ENCODE measurements around the gene PGF.
"Not testable (repeated sequence)": the region's sequence is repeated elsewhere in the genome, so short reads cannot be mapped to it uniquely, and the experiment has no call there.

The PGF gene

DNA sequence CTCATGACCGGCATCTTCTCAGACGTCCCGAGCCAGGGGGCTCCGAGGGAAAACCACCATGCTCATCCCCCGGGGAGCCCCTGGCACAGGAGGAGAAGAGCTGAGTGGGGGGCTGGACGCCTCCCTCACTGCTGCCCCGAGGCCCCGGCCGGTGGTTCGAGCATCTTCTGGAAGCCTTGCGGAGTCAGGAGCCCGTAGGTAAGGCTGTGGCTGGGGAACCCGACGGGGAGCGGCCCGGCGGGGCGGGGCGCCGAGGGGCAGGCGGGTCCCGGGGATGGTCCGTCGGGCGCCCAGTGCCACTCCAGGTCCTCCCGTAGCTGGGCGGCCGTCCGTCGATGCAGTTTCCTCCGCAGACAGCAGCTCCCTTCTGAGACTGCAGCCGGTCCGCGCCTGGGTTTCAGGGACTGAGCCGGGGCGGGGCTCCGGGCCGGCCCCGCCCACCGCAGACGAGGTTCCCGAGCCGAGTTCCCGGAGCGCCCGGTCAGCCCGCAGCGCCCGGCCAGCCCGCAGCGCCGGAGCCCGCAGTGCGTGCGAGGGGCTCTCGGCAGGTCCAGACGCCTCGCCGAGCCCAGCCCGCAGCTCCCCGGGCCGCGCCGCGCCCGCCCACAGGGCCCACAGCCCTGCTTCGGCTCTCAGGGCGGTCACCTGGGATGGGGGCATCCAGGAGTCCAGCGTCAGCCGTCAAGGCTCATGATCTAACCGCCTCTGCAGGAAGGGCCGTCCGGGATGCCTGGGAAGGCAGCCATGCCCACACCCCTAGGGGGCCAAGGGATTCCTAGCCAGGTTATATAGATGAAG is at the start of gene PGF:
Gene PGF, minus strand, starts transcription at position 369 of the 798 bp plus-strand sequence. Its CDS starts 355 bp downstream, at position 14.
- in situ Hi-C loops (cut with MboI; ENCODE audit: low sequenced_read_pairs), result no loop called here

DNA sequence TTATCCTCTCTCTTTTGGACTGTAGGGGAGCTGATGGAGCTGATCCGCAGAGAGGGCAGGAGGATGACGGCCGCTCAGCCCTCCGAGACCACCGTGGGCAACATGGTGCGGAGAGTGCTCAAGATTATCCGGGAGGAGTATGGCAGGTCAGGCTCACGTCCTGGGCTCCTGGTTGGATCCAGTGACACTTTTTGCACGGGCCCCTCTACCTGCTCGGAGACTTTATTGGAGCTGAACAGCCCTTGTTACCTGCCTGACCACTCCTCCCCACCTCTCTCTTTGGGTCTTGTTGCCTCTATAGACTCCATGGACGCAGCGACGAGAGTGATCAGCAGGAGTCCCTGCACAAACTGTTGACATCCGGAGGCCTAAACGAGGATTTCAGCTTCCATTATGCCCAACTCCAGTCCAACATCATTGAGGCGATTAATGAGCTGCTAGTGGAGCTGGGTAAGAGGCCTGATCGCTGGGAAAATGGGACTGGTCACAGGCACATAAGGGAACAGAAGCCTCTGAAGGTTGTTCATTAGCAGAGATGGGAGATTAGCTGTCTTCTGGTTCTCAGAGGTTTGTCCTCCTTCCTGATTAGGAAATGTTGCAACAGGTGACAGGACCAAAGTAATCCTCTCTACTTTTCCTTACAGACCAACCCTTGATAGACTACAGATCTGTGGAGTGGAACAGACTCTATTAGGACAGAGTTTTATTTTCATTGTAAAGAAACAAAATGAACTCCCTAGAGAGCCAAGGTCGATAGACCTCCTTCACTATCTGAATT is 48.0 kb upstream of the PGF start:
- in situ Hi-C loops (cut with MboI; ENCODE audit: low sequenced_read_pairs), result no loop called here

DNA sequence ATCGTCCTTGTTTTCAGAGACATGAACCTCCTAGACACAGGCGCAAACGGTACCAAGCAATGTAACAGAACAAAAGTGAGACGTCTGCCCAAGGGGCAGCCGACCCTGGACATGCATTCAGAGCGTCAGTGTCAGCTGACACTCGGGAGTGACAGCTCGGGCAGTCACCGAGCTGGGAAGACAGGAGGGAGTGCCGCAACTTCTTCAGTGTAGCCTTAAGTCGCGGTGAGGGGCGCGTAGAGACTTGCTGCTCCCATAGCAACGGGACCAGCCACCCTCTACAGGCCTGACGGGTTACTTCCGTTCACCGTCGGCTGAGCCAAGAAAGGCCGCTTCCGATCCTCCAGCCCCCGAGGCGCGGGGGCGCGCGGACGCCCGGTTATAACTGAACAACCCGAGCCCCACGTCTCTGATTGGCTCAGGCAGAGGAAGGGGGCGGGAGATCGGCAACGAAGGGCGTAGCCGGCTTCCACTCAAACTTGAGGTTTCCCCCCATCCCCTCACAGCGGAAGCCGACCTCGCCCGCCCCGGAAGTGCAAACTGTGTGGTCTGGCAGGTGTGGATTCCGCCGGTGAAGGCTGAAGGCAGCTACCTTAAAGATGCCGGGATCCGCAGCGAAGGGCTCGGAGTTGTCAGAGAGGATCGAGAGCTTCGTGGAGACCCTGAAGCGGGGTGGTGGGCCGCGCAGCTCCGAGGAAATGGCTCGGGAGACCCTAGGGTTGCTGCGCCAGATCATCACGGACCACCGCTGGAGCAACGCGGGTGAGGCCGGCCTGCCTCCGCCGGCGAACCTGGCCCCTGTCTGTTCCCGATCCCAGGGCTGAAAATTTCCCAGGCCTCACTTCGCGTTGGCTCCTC is 47.2 kb upstream of the PGF start, which contains the start of gene EIF2B2:
Gene EIF2B2, plus strand, starts transcription at position 530 of the 858 bp plus-strand sequence. Its CDS starts 70 bp downstream, at position 600.
- in situ Hi-C loops (cut with MboI; ENCODE audit: low sequenced_read_pairs), result no loop called here

DNA sequence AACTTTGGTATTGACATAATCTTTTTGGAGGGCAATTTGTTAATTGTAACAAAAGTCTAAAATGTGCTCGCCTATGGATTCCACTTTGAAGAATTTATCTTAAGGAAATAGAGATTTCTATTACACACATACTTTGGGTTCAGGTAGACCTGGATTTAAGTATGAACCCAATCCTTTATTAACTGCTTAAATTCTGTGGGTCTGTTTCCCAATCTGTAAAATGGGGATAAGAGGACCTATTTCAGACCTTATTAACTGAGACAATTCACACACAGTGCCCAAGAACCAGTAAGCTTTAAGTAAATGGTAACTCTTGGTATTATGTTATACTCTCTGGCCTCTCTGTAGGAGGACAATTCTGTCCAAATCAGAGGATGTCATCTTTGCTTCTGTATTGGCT is 46.5 kb upstream of the PGF start:
- in situ Hi-C loops (cut with MboI; ENCODE audit: low sequenced_read_pairs), result no loop called here

DNA sequence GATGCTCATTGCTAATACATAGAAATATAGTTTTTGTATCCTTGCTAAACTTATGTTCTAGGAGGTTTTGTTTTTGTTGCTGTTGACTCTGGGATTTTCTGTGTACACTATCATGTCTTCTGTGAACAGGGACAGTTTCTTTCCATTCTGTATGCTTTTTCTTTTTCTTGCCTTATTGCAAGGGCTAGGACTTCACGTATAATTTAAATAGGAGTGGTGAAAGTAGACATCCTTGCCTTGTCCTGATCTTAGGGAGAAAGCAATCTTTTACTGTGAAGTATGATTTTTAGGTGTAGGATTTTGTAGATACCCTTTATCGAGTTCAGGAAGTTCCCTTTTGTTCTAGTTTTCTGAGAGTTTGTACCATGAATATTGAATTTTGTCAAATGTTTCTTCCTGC is 45.9 kb upstream of the PGF start:
- in situ Hi-C loops (cut with MboI; ENCODE audit: low sequenced_read_pairs), result no loop called here

- in situ Hi-C loops (cut with MboI; ENCODE audit: low sequenced_read_pairs), result not testable (repeated sequence)
Measured at GRCh38 chr14:74995781-74996180, 40.4 kb upstream of the PGF start.

DNA sequence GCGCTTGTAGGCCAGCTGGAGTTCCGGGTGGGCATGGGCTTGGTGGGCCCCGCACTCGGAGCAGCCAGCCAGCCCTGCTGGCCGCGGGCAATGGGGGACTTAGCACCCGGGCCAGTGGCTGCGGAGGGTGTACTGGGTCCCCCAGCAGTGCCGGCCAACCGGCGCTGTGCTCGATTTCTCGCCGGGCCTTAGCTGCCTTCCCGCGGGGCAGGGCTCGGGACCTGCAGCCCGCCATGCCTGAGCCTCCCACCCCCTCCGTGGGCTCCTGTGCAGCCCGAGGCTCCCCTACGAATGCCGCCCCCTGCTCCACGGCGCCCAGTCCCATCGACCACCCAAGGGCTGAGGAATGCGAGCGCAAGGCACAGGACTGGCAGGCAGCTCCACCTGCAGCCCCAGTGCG is 38.8 kb upstream of the PGF start:
- in situ Hi-C loops (cut with MboI; ENCODE audit: low sequenced_read_pairs), result not testable (repeated sequence)

- in situ Hi-C loops (cut with MboI; ENCODE audit: low sequenced_read_pairs), result no loop called here
Measured at GRCh38 chr14:74988993-74989392, 33.6 kb upstream of the PGF start.

DNA sequence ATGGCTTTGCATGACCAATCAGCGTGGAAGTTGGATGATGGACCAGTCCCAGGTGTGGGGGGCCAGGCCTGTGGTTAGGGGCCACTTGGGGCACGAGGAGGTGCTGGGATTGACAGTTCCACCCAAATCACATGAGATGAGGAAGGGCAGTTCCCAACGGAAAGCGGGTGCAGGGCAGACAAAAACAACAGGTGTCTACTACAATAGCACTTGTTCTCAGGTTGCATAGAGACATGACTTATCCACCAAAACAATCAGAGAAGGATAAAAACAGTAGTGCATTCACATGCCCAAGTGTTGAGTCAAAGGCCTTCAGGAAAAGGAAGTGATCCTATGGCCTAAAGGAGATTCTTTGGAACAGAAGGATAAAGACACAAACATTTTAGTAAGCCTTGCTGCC is 32.7 kb upstream of the PGF start:
- in situ Hi-C loops (cut with MboI; ENCODE audit: low sequenced_read_pairs), result no loop called here

DNA sequence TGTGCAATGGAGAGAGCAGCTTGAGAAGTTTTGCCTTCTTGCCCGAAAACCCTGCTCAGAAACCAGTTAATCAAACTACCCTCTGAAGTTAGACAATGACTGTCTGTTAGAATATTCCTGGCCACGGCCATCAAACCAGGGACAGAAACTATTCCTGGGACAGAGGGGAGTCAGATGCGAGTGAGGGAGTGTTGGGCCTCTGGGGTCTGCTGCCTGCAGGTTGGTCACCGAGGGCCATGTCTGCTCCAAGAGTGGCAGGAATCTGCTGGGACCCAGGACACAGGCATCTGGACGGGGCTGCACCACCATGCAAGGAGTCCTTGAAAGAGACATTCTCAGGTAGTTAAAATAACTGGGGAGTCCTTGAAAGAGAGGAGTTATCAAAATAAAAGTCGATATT is 30.4 kb upstream of the PGF start:
- in situ Hi-C loops (cut with MboI; ENCODE audit: low sequenced_read_pairs), result no loop called here

GRCh38 chr14:74985028-74985310 is 29.6 kb upstream of the PGF start:
- in situ Hi-C loops (cut with MboI; ENCODE audit: low sequenced_read_pairs), result no loop called here

- in situ Hi-C loops (cut with MboI; ENCODE audit: low sequenced_read_pairs), result no loop called here
Measured at GRCh38 chr14:74984236-74985027, 29.0 kb upstream of the PGF start.

DNA sequence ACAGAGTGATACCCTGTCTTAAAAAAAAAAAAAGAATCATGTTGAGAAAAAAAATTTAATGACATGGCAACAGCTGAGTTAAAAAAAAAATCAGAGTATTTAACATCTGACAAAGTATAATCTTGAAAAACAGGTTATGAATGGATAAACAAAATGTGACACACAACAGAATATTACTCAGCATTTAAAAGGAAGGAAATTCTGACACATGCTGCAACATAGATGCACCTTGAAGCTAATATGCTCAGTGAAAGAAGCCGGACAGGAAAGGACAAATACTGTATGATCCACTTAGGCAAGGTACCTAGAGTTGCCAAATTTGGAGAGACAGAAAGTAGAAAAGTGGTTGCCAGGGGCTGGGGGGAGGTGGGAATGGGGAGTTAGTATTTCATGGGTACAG is 27.9 kb upstream of the PGF start:
- in situ Hi-C loops (cut with MboI; ENCODE audit: low sequenced_read_pairs), result no loop called here

GRCh38 chr14:74982661-74983060 is 27.3 kb upstream of the PGF start:
- in situ Hi-C loops (cut with MboI; ENCODE audit: low sequenced_read_pairs), result no loop called here

DNA sequence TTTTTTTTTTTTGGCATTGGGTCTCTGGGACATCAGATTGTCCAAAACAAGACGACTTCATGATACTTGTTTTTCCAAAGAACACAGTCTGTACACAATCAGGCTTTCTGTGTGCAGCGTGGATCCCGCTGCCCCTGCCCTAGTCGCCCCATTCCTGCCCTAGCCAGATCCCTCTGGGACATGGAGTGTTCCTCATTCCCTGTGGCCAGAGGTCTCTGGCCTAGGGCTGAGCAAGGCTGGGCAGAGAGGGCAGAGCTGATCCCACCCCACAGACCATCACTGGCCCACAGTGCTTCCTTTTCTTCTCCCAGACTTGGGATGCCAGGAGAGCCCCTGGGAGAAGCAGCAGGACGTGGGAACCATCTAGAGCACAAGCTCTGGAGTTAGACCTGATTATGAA is 26.4 kb upstream of the PGF start:
- in situ Hi-C loops (cut with MboI; ENCODE audit: low sequenced_read_pairs), result no loop called here

GRCh38 chr14:74981462-74981782 is 26.0 kb upstream of the PGF start:
- in situ Hi-C loops (cut with MboI; ENCODE audit: low sequenced_read_pairs), result no loop called here

DNA sequence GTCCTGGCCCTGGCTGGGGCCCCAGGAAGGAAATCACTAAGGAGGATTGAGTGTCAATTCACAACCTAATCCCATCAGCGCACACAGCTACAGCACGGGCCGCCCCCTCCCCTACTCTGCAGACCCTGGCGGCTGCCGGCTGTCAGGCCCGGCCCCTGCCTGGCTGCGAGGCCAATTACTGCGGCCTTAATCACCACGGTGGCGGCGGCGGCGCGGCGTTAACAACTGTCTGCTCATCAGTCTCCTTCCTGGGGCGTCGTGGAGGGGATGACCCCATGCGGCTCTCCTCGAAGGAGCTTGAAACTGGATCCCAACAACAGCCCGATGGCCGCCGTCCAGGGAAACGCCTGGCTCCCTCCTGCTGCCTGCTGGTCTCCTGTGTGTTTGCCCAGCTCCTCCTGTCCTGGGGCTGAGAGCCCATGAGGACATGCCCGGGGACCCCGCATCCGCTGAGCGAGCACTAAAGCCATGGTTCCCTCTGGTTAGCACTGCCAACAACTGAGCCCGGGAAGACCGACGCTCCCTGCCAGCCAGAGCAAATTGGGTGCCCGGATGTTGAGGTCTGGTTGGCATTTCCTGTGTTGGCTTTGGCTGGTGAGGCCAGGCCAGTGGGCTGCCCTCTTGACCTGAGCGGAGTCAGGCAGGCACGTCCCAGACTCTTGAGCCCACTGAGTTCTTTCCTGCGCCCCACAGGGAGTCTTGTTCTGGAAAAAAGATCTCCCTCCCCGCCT is 25.5 kb upstream of the PGF start:
- in situ Hi-C loops (cut with MboI; ENCODE audit: low sequenced_read_pairs), result no loop called here

GRCh38 chr14:74980398-74980730 is 25.0 kb upstream of the PGF start:
- in situ Hi-C loops (cut with MboI; ENCODE audit: low sequenced_read_pairs), result no loop called here

DNA sequence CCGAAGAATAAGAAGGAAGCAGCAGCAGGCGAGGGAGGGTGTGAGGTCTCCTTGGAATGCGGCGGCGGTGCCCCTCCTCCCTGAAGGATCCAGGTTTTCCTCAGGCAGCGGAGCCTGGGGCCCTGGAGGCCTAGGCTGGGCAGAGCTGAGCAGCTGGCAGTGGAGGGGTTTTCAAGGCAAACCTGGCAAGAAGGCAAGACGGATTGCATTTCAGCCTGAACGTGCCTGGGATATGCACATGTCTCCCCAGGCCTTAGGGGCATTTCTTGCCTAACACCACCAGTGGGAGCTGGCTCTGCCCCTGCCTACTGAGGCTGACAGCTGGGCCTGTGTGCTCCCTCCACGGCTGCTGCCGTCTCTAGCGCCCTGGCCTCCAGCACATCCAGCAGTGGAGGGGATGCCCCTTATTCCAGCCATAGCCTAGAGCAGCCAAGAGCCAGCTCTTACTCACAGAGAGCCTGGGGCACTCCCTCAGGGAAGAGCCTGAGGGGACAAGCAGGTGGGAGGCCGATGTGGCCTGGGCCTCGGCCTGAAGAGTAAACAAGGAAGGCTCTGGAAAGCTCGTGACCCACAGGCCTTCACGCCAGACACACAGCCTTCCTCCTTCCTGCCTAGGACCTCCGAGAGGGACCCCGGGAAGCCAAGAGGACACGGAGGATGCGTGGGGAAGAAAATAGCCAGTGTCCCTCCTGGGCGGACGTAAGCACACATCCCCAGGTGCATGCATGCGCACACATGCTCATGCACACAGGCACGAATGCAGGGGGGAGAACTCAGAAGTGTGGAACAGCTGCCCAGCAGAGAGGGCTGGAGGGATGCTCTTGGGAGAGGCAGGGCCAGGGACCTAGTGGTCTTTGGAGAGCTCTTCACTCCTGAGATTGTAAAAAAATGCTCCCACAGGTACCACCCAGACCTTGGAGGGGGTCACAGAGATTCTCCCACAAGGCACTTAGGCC is 24.3 kb upstream of the PGF start:
- in situ Hi-C loops (cut with MboI; ENCODE audit: low sequenced_read_pairs), result no loop called here
